Sigmoid colon (tissue), 7 donors: Measurements from ENCODE around the gene EVX1. TPM values are rescaled to one million over a fixed set of nuclear protein-coding genes. Genes with fewer than 3 reads are reported as not detected.

Experiments
- DNase-seq: peaks from one replicate; pipeline ENCODE4 v3.0.0-alpha.2; 2019
- H3K27ac ChIP-seq, 4 donors: fragments of 200-600 bp; sonication (generic); one replicate each; pipeline ENCODE4 v1.5.1; 2016 to 2019; ENCODE audit warnings: mild to moderate bottlenecking in 1 of 4
- H3K27me3 ChIP-seq, 3 donors: fragments of 200-600 bp; sonication (generic); one replicate each; pipeline ENCODE4 v1.5.1; 2019; ENCODE audit warnings: mild to moderate bottlenecking in 1 of 3
- H3K36me3 ChIP-seq, 4 donors: fragments of 200-600 bp; sonication (generic); one replicate each; pipeline ENCODE4 v1.5.1; 2016 to 2019
- H3K4me1 ChIP-seq, 4 donors: fragments of 200-600 bp; sonication (generic); one replicate each; pipeline ENCODE4 v1.5.1; 2017 to 2019
- H3K4me3 ChIP-seq, 4 donors: fragments of 200-600 bp; sonication (generic); one replicate each; pipeline ENCODE4 v1.5.1; 2017 to 2019; ENCODE audit warnings: mild to moderate bottlenecking in 2 of 4, moderate library complexity in 1 of 4
- H3K9me3 ChIP-seq, 4 donors: fragments of 200-600 bp in 3 of 4; sonication (generic) in 3 of 4; one replicate each; pipeline versions ENCODE4 v1.5.1 to v1.6.1; 2013 to 2019
- CTCF ChIP-seq, 4 experiments: fragments of 450-650 bp in 3 of 4; fragments of 200-600 bp in 1 of 4; IDR thresholded peaks; one replicate each; pipeline ENCODE4 v1.5.1; 2016 to 2019; ENCODE audit warnings: antibody characterized with exemption in 4 of 4, mild to moderate bottlenecking in 3 of 4, moderate library complexity in 2 of 4
- EP300 ChIP-seq, 4 donors: sonication (generic); formaldehyde crosslinking; IDR thresholded peaks; one replicate each; pipeline ENCODE4 v1.6.1; 2017; ENCODE audit warnings: antibody characterized with exemption in 4 of 4
- POLR2A ChIP-seq, 2 donors: fragments of 450-650 bp; IDR thresholded peaks; one replicate each; pipeline ENCODE4 v1.6.1; 2016; ENCODE audit warnings: antibody characterized with exemption in 2 of 2, mild to moderate bottlenecking in 2 of 2, moderate library complexity in 2 of 2
- POLR2AphosphoS5 ChIP-seq, 4 donors: sonication (generic); formaldehyde crosslinking; IDR thresholded peaks; one replicate each; pipeline ENCODE4 v1.6.1; 2017; ENCODE audit warnings: antibody characterized with exemption in 4 of 4
- WGBS, 2 donors: extraction: QIAGEN DNeasy Blood & Tissue Kit; methylation state at CpG; one replicate each; pipeline ENCODE4 v1.1.7; 2013; 5-methylcytosine and 5-hydroxymethylcytosine counted together
- intact Hi-C: fragments of 100-400 bp; cut with DNase I; formaldehyde crosslinking; loops from one replicate; pipeline ENCODE4 v1.15.1; 2023
- polyA plus RNA-seq, 3 donors: library from polyadenylated mRNA; stranded (reverse); fragments of 200-250 nt; gene quantifications; one replicate each; pipeline ENCODE4 v1.2.3, GENCODE V29; 2013
- total RNA-seq, 4 donors: library from RNA; depleted of rRNA; stranded (reverse); fragments of >200 nt; gene quantifications; one replicate each; pipeline ENCODE4 v1.1.0, GENCODE V29; 2016
- donor health status: healthy with polysubstance abuse.
- donor health status: Bipolar disorder and iron deficiency.
- donor health status: healthy.

Gene EVX1
- total and polyA plus RNA-seq, 7 donors = 0.32 to 1.4 (median 1.2) TPM; not detected in 4

GRCh38 chr7:27217951-27218350, 24.7 kb upstream of the EVX1 start:
- intact Hi-C loops = no loop called here
- peaks cover 5 to 65% (median 31%) of the 10 kb centered on the region in 3 donors for H3K27me3 ChIP-seq
- no peak for TF ChIP-seq POLR2A (IDR thresholded peaks at IDR 0.05)
- no peak for TF ChIP-seq EP300 (IDR thresholded peaks at IDR 0.05)
- TF ChIP-seq CTCF (IDR thresholded peaks at IDR 0.05) = no peak
- no peak for TF ChIP-seq POLR2AphosphoS5 (IDR thresholded peaks at IDR 0.05)
- DNase-seq = no peak
- H3K4me1 ChIP-seq = peaks cover 0 to 4% (median 0%) of the 10 kb centered on the region in 4 donors
- H3K4me3 ChIP-seq = no peak overlapping the region
- H3K9me3 ChIP-seq = no peaks in the 10 kb centered on the region
- H3K36me3 ChIP-seq = no peaks in the 10 kb centered on the region
- no peak overlapping the region for H3K27ac ChIP-seq

- H3K36me3 ChIP-seq = no peaks in the 10 kb centered on the region
- peaks cover 5 to 68% (median 34%) of the 10 kb centered on the region in 3 donors for H3K27me3 ChIP-seq
- peaks cover 0 to under 1% (median 0%) of the 10 kb centered on the region in 4 donors for H3K4me1 ChIP-seq
- no peaks in the 10 kb centered on the region for H3K9me3 ChIP-seq
- no peak overlapping the region for H3K4me3 ChIP-seq
- no peak for DNase-seq
- WGBS, 2 donors = 83 to 92% methylated on average over 4 of the region's 4 CpGs
- intact Hi-C loops = no loop called here
- TF ChIP-seq CTCF (IDR thresholded peaks at IDR 0.05) (no peak), POLR2A (IDR thresholded peaks at IDR 0.05) (no peak), POLR2AphosphoS5 (IDR thresholded peaks at IDR 0.05) (no peak), EP300 (IDR thresholded peaks at IDR 0.05) (no peak)
- H3K27ac ChIP-seq = no peak overlapping the region
Measured at GRCh38 chr7:27219821-27220220, 22.8 kb upstream of the EVX1 start.

GRCh38 chr7:27220440-27220955, 22.1 kb upstream of the EVX1 start:
- no peak for DNase-seq
- Histone ChIP-seq H3K4me3 (no peak overlapping the region), H3K27me3 (peaks cover 11 to 75% (median 41%) of the 10 kb centered on the region in 3 donors), H3K27ac (no peak overlapping the region), H3K4me1 (peaks cover 0 to 7% (median 2%) of the 10 kb centered on the region in 4 donors), H3K36me3 (no peaks in the 10 kb centered on the region), H3K9me3 (no peaks in the 10 kb centered on the region)
- WGBS, 2 donors = 31 to 69% methylated on average over 45 of the region's 45 CpGs
- TF ChIP-seq EP300 (IDR thresholded peaks at IDR 0.05) (no peak), POLR2A (IDR thresholded peaks at IDR 0.05) (no peak), CTCF (IDR thresholded peaks at IDR 0.05) (no peak), POLR2AphosphoS5 (IDR thresholded peaks at IDR 0.05) (no peak)
- intact Hi-C loops = no loop called here

GRCh38 chr7:27221201-27221797, 21.3 kb upstream of the EVX1 start:
- H3K36me3 ChIP-seq = no peaks in the 10 kb centered on the region
- 89 to 93% methylated on average over 3 of the region's 3 CpGs for WGBS, 2 donors
- H3K27ac ChIP-seq = no peak overlapping the region
- H3K4me3 ChIP-seq = no peak overlapping the region
- peaks cover 0 to 11% (median 2%) of the 10 kb centered on the region in 4 donors for H3K4me1 ChIP-seq
- H3K27me3 ChIP-seq = peaks cover 13 to 83% (median 47%) of the 10 kb centered on the region in 3 donors
- no peak for DNase-seq
- no peak for TF ChIP-seq EP300 (IDR thresholded peaks at IDR 0.05)
- no peak for TF ChIP-seq POLR2AphosphoS5 (IDR thresholded peaks at IDR 0.05)
- TF ChIP-seq CTCF (IDR thresholded peaks at IDR 0.05) = no peak
- TF ChIP-seq POLR2A (IDR thresholded peaks at IDR 0.05) = no peak
- no peaks in the 10 kb centered on the region for H3K9me3 ChIP-seq
- intact Hi-C loops = no loop called here
